Calu3 (cell line): ENCODE data around the gene PRUNE2. TPM values are rescaled to one million over a fixed set of nuclear protein-coding genes. Genes with fewer than 3 reads are reported as not detected.

ENCODE experiments used
- BruUV-seq: library from RNA; stranded (reverse); fragments of 400-500 nt; replicated peaks from 2 replicates; lab custom pipeline; 2021; lab: Mats Ljungman, UMichigan
- CTCF ChIA-PET: fragments of 300-600 bp; sonication (Branson Sonifier 250); formaldehyde crosslinking; loops from one replicate; lab custom pipeline; 2022; ENCODE audit warnings: antibody characterized with exemption; lab: Charles Lee
- DNase-seq: peaks from one replicate; pipeline ENCODE4 v3.0.0; 2022
- H3K27ac Mint-ChIP-seq: one replicate; pipeline ENCODE4 v1.8.0; 2022; ENCODE audit warnings: mixed read lengths; ENCODE audit not compliant: unreplicated experiment
- H3K27me3 Mint-ChIP-seq: one replicate; pipeline ENCODE4 v1.8.0; 2022; ENCODE audit warnings: mixed read lengths; ENCODE audit not compliant: unreplicated experiment
- H3K36me3 Mint-ChIP-seq: one replicate; pipeline ENCODE4 v1.8.0; 2022; ENCODE audit warnings: mild to moderate bottlenecking, moderate library complexity, mixed read lengths; ENCODE audit not compliant: insufficient read depth, unreplicated experiment
- H3K4me1 Mint-ChIP-seq: one replicate; pipeline ENCODE4 v1.8.0; 2022; ENCODE audit warnings: mild to moderate bottlenecking, low read depth, mixed read lengths; ENCODE audit not compliant: unreplicated experiment
- H3K4me3 Mint-ChIP-seq: one replicate; pipeline ENCODE4 v1.8.0; 2022; ENCODE audit warnings: mild to moderate bottlenecking, low read depth, moderate library complexity, mixed read lengths; ENCODE audit not compliant: unreplicated experiment
- H3K9me3 Mint-ChIP-seq: one replicate; pipeline ENCODE4 v1.8.0; 2022; ENCODE audit warnings: low read depth, mixed read lengths; ENCODE audit not compliant: unreplicated experiment
- intact Hi-C: fragments of 100-400 bp; cut with micrococcal nuclease; formaldehyde crosslinking; loops from one replicate; pipeline ENCODE4 v1.10.0; 2022; ENCODE audit not compliant: unreplicated experiment
- total RNA-seq: library from RNA; stranded (reverse); gene quantifications from 2 replicates; pipeline ENCODE4 v1.2.3, GENCODE V29; 2022
- TF ChIP-seq, protein P1 (sequence below): fragments of 200-600 bp; IDR thresholded peaks from one replicate; pipeline ENCODE4 v1.8.0; 2022; ENCODE audit warnings: antibody characterized with exemption; ENCODE audit not compliant: unreplicated experiment

PRUNE2 gene
- total RNA-seq, 1 experiment from 2014 or later, result 0.07 TPM

DNA sequence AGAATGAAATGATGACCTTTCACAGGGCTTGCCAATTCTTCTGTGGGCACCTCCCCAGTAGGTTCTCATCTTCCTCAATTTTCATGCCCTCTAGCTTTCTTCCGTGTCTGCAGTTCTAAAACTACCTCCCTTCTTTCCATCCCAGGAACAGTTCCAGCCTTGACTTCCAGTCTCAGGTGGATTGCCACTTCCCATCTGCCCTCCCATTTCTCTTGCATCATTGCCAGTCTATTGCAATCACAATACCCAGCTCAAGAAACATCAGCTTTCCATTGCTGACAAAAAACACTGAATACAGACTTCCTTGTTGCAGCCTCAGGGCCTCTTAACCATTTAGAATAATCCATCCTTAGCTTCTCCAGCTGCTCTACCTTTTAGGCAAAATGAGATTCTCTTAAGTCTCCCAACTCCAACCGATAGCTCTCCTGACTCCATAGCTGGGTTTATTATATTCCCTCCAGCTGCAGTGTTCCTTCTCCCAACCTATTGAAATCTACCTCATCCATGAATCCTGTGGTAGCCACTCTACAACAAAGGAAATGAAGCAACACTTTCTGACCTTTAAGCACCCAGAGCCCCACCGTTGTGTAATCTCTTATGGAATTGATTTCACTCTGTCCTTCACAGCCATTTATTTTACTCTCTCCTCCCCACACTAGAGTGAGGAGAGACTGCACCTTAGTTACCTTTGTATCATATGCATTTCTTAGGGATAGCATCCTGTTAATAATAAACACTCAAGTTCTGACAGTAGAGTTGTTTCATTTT, 217.3 kb downstream of the PRUNE2 start:
- TF ChIP-seq, protein P1, sequence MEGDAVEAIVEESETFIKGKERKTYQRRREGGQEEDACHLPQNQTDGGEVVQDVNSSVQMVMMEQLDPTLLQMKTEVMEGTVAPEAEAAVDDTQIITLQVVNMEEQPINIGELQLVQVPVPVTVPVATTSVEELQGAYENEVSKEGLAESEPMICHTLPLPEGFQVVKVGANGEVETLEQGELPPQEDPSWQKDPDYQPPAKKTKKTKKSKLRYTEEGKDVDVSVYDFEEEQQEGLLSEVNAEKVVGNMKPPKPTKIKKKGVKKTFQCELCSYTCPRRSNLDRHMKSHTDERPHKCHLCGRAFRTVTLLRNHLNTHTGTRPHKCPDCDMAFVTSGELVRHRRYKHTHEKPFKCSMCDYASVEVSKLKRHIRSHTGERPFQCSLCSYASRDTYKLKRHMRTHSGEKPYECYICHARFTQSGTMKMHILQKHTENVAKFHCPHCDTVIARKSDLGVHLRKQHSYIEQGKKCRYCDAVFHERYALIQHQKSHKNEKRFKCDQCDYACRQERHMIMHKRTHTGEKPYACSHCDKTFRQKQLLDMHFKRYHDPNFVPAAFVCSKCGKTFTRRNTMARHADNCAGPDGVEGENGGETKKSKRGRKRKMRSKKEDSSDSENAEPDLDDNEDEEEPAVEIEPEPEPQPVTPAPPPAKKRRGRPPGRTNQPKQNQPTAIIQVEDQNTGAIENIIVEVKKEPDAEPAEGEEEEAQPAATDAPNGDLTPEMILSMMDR, result no peak
- intact Hi-C loops, result no loop called here
- no peak for DNase-seq
- CTCF ChIA-PET, result no interaction called here
- Mint-ChIP-seq H3K27ac (no peak overlapping the region), H3K4me1 (peaks cover 9% of the 10 kb centered on the region), H3K36me3 (no peaks in the 10 kb centered on the region), H3K27me3 (peaks cover 60% of the 10 kb centered on the region), H3K4me3 (no peak overlapping the region), H3K9me3 (no peaks in the 10 kb centered on the region)
- no TSS peak for BruUV-seq

DNA sequence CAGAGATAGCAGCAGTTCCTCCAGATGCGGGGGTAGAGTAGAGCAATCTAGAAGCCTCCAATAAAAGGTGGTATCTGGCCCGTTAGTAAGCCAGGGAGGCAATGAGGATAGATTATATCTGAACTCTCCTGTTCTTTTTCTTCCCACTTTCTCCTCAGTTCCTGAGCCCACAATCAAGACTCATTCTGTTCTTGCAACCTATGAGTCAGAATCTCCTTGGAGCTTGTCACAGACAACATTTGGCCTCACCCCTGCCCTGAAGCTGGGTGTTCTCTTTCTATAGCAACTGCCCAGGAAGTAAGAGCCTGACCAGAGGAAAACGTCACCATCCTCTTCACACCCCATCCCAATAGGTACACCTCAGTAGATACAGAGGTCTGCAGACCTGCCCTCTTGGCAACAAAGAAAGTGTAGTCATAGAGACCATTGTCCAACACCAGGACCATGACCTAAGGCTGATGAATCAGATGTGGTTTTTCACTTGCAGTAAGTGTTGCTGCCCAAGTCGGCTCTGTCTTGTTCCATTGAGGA, 218.0 kb downstream of the PRUNE2 start:
- TF ChIP-seq, protein P1, result no peak
- H3K27ac Mint-ChIP-seq, result peak overlapping the region; percentile 15
- peaks cover 60% of the 10 kb centered on the region for H3K27me3 Mint-ChIP-seq
- no peaks in the 10 kb centered on the region for H3K36me3 Mint-ChIP-seq
- H3K4me3 Mint-ChIP-seq, result no peak overlapping the region
- CTCF ChIA-PET, result no interaction called here
- H3K9me3 Mint-ChIP-seq, result no peaks in the 10 kb centered on the region
- DNase-seq, result peak; percentile 13
- intact Hi-C loops, result no loop called here
- no TSS peak for BruUV-seq
- peaks cover 9% of the 10 kb centered on the region for H3K4me1 Mint-ChIP-seq

DNA sequence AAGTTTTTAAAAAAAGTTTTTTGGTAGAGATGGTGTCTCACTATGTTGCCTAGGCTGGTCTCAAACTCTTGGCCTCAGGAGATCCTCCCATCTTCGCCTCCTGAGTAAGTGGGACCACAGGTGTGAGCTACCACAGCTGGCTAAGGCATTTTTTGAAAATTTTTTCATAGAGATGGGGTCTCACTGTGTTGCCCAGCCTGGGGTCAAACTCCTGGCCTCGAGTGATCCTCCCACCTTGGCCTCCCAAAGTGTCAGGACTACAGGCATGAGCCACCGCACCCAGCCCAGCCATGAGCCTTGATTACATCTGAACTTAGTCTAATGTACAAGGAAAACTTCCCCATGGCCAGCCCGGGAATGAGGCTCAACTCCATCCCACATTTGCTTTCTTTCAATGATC, 219.2 kb downstream of the PRUNE2 start:
- Mint-ChIP-seq H3K9me3 (no peaks in the 10 kb centered on the region), H3K36me3 (no peaks in the 10 kb centered on the region), H3K27me3 (peaks cover 51% of the 10 kb centered on the region), H3K4me1 (peaks cover 2% of the 10 kb centered on the region), H3K27ac (no peak overlapping the region), H3K4me3 (no peak overlapping the region)
- DNase-seq, result no peak
- no TSS peak for BruUV-seq
- CTCF ChIA-PET, result no interaction called here
- intact Hi-C loops, result no loop called here
- TF ChIP-seq, protein P1, result no peak

DNA sequence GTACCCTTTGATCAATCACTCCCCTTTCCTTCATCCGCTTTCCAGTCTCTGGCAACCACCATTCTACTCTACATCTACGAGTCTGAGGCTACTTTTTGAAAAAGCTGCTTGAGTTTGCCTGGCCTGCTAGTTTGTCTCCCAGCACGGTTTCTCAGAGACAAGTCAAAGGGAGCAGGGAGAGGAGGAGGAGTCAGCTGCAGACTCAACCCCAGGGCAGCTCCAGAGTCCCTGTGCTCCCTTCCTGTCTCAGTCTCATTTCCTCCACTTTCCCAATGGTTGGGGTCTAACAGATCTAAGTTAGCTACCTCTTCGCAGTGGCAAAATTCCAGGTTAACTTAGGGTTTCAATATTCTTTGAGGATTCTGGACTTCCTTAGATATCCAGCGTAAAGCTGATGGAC, 221.7 kb downstream of the PRUNE2 start:
- no peaks in the 10 kb centered on the region for H3K4me1 Mint-ChIP-seq
- H3K27me3 Mint-ChIP-seq, result peaks cover 27% of the 10 kb centered on the region
- no peak overlapping the region for H3K27ac Mint-ChIP-seq
- intact Hi-C loops, result no loop called here
- no peak for DNase-seq
- H3K9me3 Mint-ChIP-seq, result no peaks in the 10 kb centered on the region
- H3K36me3 Mint-ChIP-seq, result no peaks in the 10 kb centered on the region
- no peak overlapping the region for H3K4me3 Mint-ChIP-seq
- BruUV-seq, result no TSS peak
- CTCF ChIA-PET, result no interaction called here
- TF ChIP-seq, protein P1, result no peak
